WTC11 (cell line): ENCODE results near the gene TMEM150B. TPM values are rescaled to one million over a fixed set of nuclear protein-coding genes. Genes with fewer than 3 reads are reported as not detected.
A peak's percentile ranks its signal among the peaks of the same experiment; 100 is the strongest.

ENCODE experiments used
- ATAC-seq: fragments of 200-7000 bp; cut with Tn5 transposase; 2 replicates; pipeline ENCODE4 v1.10.0; 2021; ENCODE audit warnings: mild to moderate bottlenecking, moderate library complexity
- CTCF ChIA-PET: fragments of 300-600 bp; sonication (Branson Sonifier 250); formaldehyde crosslinking; loops from one replicate; lab custom pipeline; 2021; ENCODE audit warnings: antibody characterized with exemption; lab: Charles Lee
- POLR2A ChIA-PET: fragments of 350-600 bp; sonication (Branson Sonifier 250); formaldehyde crosslinking; loops from one replicate; lab custom pipeline; 2021; ENCODE audit warnings: antibody characterized with exemption; lab: Charles Lee
- DNase-seq: peaks from one replicate; pipeline ENCODE4 v3.0.0; 2021; ENCODE audit warnings: low spot score
- H3K27ac Mint-ChIP-seq: 2 replicates; pipeline ENCODE4 v1.8.0; 2021; ENCODE audit warnings: mixed read lengths
- H3K27me3 Mint-ChIP-seq: 2 replicates; pipeline ENCODE4 v1.8.0; 2021; ENCODE audit warnings: low read depth, mild to moderate bottlenecking, moderate library complexity, mixed read lengths
- H3K36me3 Mint-ChIP-seq: 2 replicates; pipeline ENCODE4 v1.8.0; 2021; ENCODE audit warnings: mixed read lengths
- H3K4me1 Mint-ChIP-seq: 2 replicates; pipeline ENCODE4 v1.8.0; 2022; ENCODE audit warnings: mixed read lengths
- H3K4me3 Mint-ChIP-seq: 2 replicates; pipeline ENCODE4 v1.8.0; 2021; ENCODE audit warnings: mild to moderate bottlenecking, moderate library complexity, mixed read lengths
- H3K9me3 Mint-ChIP-seq: 2 replicates; pipeline ENCODE4 v1.8.0; 2021; ENCODE audit warnings: mixed read lengths
- ATF1 ChIP-seq: sonication (generic); formaldehyde crosslinking; IDR thresholded peaks from 2 replicates; pipeline ENCODE4 v1.8.1; 2023; ENCODE audit warnings: mild to moderate bottlenecking, moderate library complexity, missing genetic modification reagents
- ATF2 ChIP-seq: sonication (generic); formaldehyde crosslinking; IDR thresholded peaks from 2 replicates; pipeline ENCODE4 v1.8.1; 2022; ENCODE audit warnings: low read depth, missing genetic modification reagents, borderline replicate concordance
- E2F4 ChIP-seq: sonication (generic); formaldehyde crosslinking; IDR thresholded peaks from 2 replicates; pipeline ENCODE4 v1.8.1; 2022; ENCODE audit warnings: low read depth, mild to moderate bottlenecking, moderate library complexity, missing genetic modification reagents, borderline replicate concordance
- E2F5 ChIP-seq: sonication (generic); formaldehyde crosslinking; IDR thresholded peaks from 2 replicates; pipeline ENCODE4 v1.8.1; 2022; ENCODE audit warnings: mild to moderate bottlenecking, moderate library complexity, missing genetic modification reagents
- FOXP1 ChIP-seq: sonication (generic); formaldehyde crosslinking; IDR thresholded peaks from 2 replicates; pipeline ENCODE4 v1.8.0; 2022; ENCODE audit warnings: missing genetic modification reagents, mild to moderate bottlenecking, moderate library complexity, borderline replicate concordance
- GRHL2 ChIP-seq: fragments of 250-450 bp; sonication (Bioruptor Pico); IDR thresholded peaks from 2 replicates; pipeline ENCODE4 v1.8.0; 2022; ENCODE audit warnings: mild to moderate bottlenecking, moderate library complexity; ENCODE audit not compliant: insufficient replicate concordance, severe bottlenecking
- GTF2I ChIP-seq: fragments of 250-450 bp; sonication (Bioruptor Pico); conservative IDR thresholded peaks from 2 replicates; pipeline ENCODE4 v1.4.0; 2021; ENCODE audit warnings: mild to moderate bottlenecking
- JAZF1 ChIP-seq: fragments of 250-450 bp; sonication (Bioruptor Pico); IDR thresholded peaks from 2 replicates; pipeline ENCODE4 v1.9.0; 2021; ENCODE audit warnings: moderate library complexity, mild to moderate bottlenecking, inconsistent platforms
- NFATC4 ChIP-seq: fragments of 250-450 bp; sonication (Bioruptor Pico); IDR thresholded peaks from 2 replicates; pipeline ENCODE4 v1.9.0; 2021; ENCODE audit warnings: mild to moderate bottlenecking
- PREB ChIP-seq: sonication (generic); formaldehyde crosslinking; IDR thresholded peaks from 2 replicates; pipeline ENCODE4 v1.8.1; 2022; ENCODE audit warnings: mild to moderate bottlenecking, missing genetic modification reagents, moderate library complexity, borderline replicate concordance
- RORB ChIP-seq: fragments of 250-450 bp; sonication (Bioruptor Pico); IDR thresholded peaks from 2 replicates; pipeline ENCODE4 v1.9.0; 2021; ENCODE audit warnings: mild to moderate bottlenecking
- SMAD3 ChIP-seq: sonication (generic); formaldehyde crosslinking; IDR thresholded peaks from 2 replicates; pipeline ENCODE4 v1.8.0; 2022; ENCODE audit warnings: missing genetic modification reagents, mild to moderate bottlenecking, borderline replicate concordance
- TCF7 ChIP-seq: sonication (generic); formaldehyde crosslinking; IDR thresholded peaks from 2 replicates; pipeline ENCODE4 v1.8.0; 2022; ENCODE audit warnings: mild to moderate bottlenecking, low read depth, missing genetic modification reagents, moderate library complexity
- TP53 ChIP-seq: sonication (generic); formaldehyde crosslinking; IDR thresholded peaks from 2 replicates; pipeline ENCODE4 v1.8.1; 2023; ENCODE audit warnings: mild to moderate bottlenecking, missing genetic modification reagents
- ZMAT4 ChIP-seq: fragments of 250-450 bp; sonication (Bioruptor Pico); IDR thresholded peaks from 2 replicates; pipeline ENCODE4 v1.9.0; 2021; ENCODE audit warnings: mild to moderate bottlenecking
- ZNF416 ChIP-seq: fragments of 250-450 bp; sonication (Bioruptor Pico); IDR thresholded peaks from 2 replicates; pipeline ENCODE4 v1.9.0; 2021; ENCODE audit warnings: mild to moderate bottlenecking, inconsistent platforms
- ZNF425 ChIP-seq: fragments of 250-450 bp; sonication (Bioruptor Pico); conservative IDR thresholded peaks from 2 replicates; pipeline ENCODE4 v1.9.0; 2021; ENCODE audit warnings: mild to moderate bottlenecking
- total RNA-seq: library from RNA; stranded (reverse); gene quantifications from 3 replicates; pipeline ENCODE4 v1.2.3, GENCODE V29; 2021

TMEM150B gene
- total RNA-seq, 1 experiment from 2014 or later, result 0.44 TPM

- TF ChIP-seq ZMAT4 (no peak), GTF2I (CRISPR knock-in tag) (no peak)
- TF ChIP-seq, all 79 proteins: peak for 0
These were observed 34.1 kb upstream of the TMEM150B start (continued) for GRCh38 chr19:55358943-55359908.

GRCh38 chr19:55358493-55358892 is 33.4 kb upstream of the TMEM150B start:
- TF ChIP-seq E2F5 (CRISPR knock-in tag), result no peak
- no peak for TF ChIP-seq JAZF1 (CRISPR knock-in tag)
- TF ChIP-seq SMAD3, result no peak
- no peak for TF ChIP-seq E2F4
- no peak for TF ChIP-seq ZMAT4
- TF ChIP-seq PREB (CRISPR knock-in tag), result no peak
- Mint-ChIP-seq H3K36me3 (no peaks in the 10 kb centered on the region), H3K4me3 (no peak overlapping the region), H3K9me3 (no peaks in the 10 kb centered on the region), H3K27me3 (peaks cover 61% of the 10 kb centered on the region), H3K4me1 (peaks cover 7% of the 10 kb centered on the region), H3K27ac (no peak overlapping the region)
- ChIA-PET CTCF (interaction anchor here (1.8 kb wide), 1 partner anchor 28 kb away, joined by 8 read pairs; no protein-coding TSS in a partner anchor), POLR2A (interaction anchor here (0.5 to 1.8 kb wide), 3 partner anchors 10 to 81 kb away, joined by 4 to 5 read pairs (median 4); partner anchors contain the start of gene KMT5C)
- no peak for ATAC-seq
- no peak for DNase-seq

GRCh38 chr19:55355213-55355821 is 30.2 kb upstream of the TMEM150B start:
- Mint-ChIP-seq H3K36me3 (no peaks in the 10 kb centered on the region), H3K4me3 (peak overlapping the region; percentile 49), H3K27ac (no peak overlapping the region), H3K4me1 (peaks cover 27% of the 10 kb centered on the region), H3K9me3 (no peaks in the 10 kb centered on the region), H3K27me3 (peaks cover 88% of the 10 kb centered on the region)
- no peak for DNase-seq
- ChIA-PET CTCF (interaction anchor here (1.1 to 2.4 kb wide), 7 partner anchors 10 to 190 kb away, joined by 3 to 8 read pairs (median 4); partner anchors contain the start of genes KMT5C and TMEM238), POLR2A (interaction anchor here (1.5 kb wide), 1 partner anchor 16 kb away, joined by 4 read pairs; the partner anchor contains the start of gene KMT5C)
- no peak for ATAC-seq
- TF ChIP-seq NFATC4 (CRISPR knock-in tag) (no peak), GRHL2 (no peak), ATF1 (CRISPR knock-in tag) (no peak), JAZF1 (CRISPR knock-in tag) (no peak), PREB (CRISPR knock-in tag) (no peak), ZNF416 (CRISPR knock-in tag) (no peak), ZNF425 (CRISPR knock-in tag) (no peak), RORB (CRISPR knock-in tag) (no peak), ATF2 (CRISPR knock-in tag) (no peak), GTF2I (CRISPR knock-in tag) (no peak), FOXP1 (no peak), TP53 (CRISPR knock-in tag) (no peak), E2F5 (CRISPR knock-in tag) (no peak), TCF7 (CRISPR knock-in tag) (no peak)
